Ovary (tissue), 9 donors: Measurements from ENCODE around the gene TRAF3IP1. TPM values are rescaled to one million over a fixed set of nuclear protein-coding genes. Genes with fewer than 3 reads are reported as not detected.

ENCODE experiments used
- DNase-seq, 5 donors: peaks; one replicate each; pipeline ENCODE4 v3.0.0-alpha.2; 2019 to 2020
- H3K27ac ChIP-seq, 2 donors: fragments of 200-600 bp; one replicate each; pipeline versions ENCODE4 v1.5.1 to v1.8.0; 2019 to 2022
- H3K27me3 ChIP-seq: fragments of 200-600 bp; one replicate; pipeline ENCODE4 v1.8.0; 2022
- H3K36me3 ChIP-seq: fragments of 200-600 bp; sonication (generic); one replicate; pipeline ENCODE4 v1.5.1; 2019
- H3K4me1 ChIP-seq: one replicate; pipeline ENCODE4 v1.8.1; 2013; ENCODE audit warnings: mild to moderate bottlenecking, moderate library complexity; ENCODE audit not compliant: insufficient read depth
- H3K4me3 ChIP-seq: fragments of 200-600 bp; sonication (generic); one replicate; pipeline ENCODE4 v1.5.1; 2017
- H3K9me3 ChIP-seq, 2 donors: fragments of 200-600 bp in 1 of 2; sonication (generic) in 1 of 2; one replicate each; pipeline versions ENCODE4 v1.5.1 to v1.8.1; 2013 to 2019; ENCODE audit warnings: mild to moderate bottlenecking in 1 of 2, moderate library complexity in 1 of 2
- CTCF ChIP-seq, 3 donors: fragments of 450-650 bp in 2 of 3; fragments of 200-600 bp in 1 of 3; IDR thresholded peaks; one replicate each; pipeline versions ENCODE4 v1.5.1 to v1.8.0; 2016 to 2022; ENCODE audit warnings: antibody characterized with exemption in 3 of 3, mild to moderate bottlenecking in 1 of 3
- EP300 ChIP-seq: sonication (generic); formaldehyde crosslinking; IDR thresholded peaks from one replicate; pipeline ENCODE4 v1.6.1; 2017; ENCODE audit warnings: antibody characterized with exemption
- POLR2A ChIP-seq: fragments of 450-650 bp; IDR thresholded peaks from one replicate; pipeline ENCODE4 v1.6.1; 2017; ENCODE audit warnings: antibody characterized with exemption, mild to moderate bottlenecking, moderate library complexity
- WGBS, 3 donors: extraction: QIAGEN DNeasy Blood & Tissue Kit in 1 of 3; methylation state at CpG; one replicate each; pipeline versions ENCODE4 v1.1.5 to v1.1.7; 2013 to 2017; 5-methylcytosine and 5-hydroxymethylcytosine counted together
- intact Hi-C, 4 donors: fragments of 100-400 bp; cut with DNase I; formaldehyde crosslinking; loops; one replicate each; pipeline versions ENCODE4 v1.11.0 to v1.15.1; 2022 to 2023
- polyA plus RNA-seq, 2 donors: library from polyadenylated mRNA; stranded (reverse); fragments of 200-250 nt in 1 of 2; fragments of 350-450 nt in 1 of 2; fragmentation: Illumina TruSeq in 1 of 2; extraction: RNeasy Lipid Tissue Mini Kit (QIAGEN cat#74804) in 1 of 2; gene quantifications; one replicate each; pipeline ENCODE4 v1.2.3, GENCODE V29; 2013 to 2014
- total RNA-seq, 7 donors: library from RNA; depleted of rRNA in 2 of 7; stranded (reverse); fragments of >200 nt in 2 of 7; fragmentation: NEBNext Ultra II Directional in 3 of 7; extraction: Animal tissue kit (Norgen Biotek cat#: 25700) in 3 of 7; gene quantifications; one replicate each; pipeline versions ENCODE4 v1.1.0 to v1.2.4, GENCODE V29; 2016 to 2023
- donor health status: DM: no; HTN: no; CAD: no; lungs with moderate emphysema.
- donor health status: DM: no; HTN: no; CAD: no.
- donor health status: Bipolar disorder and iron deficiency.
- donor health status: DM: yes; HTN: yes; CAD: no.
- donor health status: DM: no; HTN: no; CAD: no.
- donor health status: DM: yes; HTN: yes; CAD: no.

The TRAF3IP1 gene
- total and polyA plus RNA-seq, 9 donors = 7.0 to 29.2 (median 19.1) TPM

GRCh38 chr2:238431456-238431855 is 111.1 kb downstream of the TRAF3IP1 start:
- H3K4me3 ChIP-seq = no peak overlapping the region
- TF ChIP-seq CTCF (IDR thresholded peaks at IDR 0.05) (no peak), POLR2A (no peak), EP300 (no peak)
- no peaks in the 10 kb centered on the region for H3K9me3 ChIP-seq
- no peaks in the 10 kb centered on the region for H3K36me3 ChIP-seq
- H3K27me3 ChIP-seq = no peaks in the 10 kb centered on the region
- peaks cover 11% of the 10 kb centered on the region for H3K4me1 ChIP-seq
- WGBS, 3 donors = 40 to 72% (median 57%) methylated on average over 1 of the region's 1 CpG
- intact Hi-C loops = no loop called here
- H3K27ac ChIP-seq = no peak overlapping the region
- DNase-seq = no peak

GRCh38 chr2:238433300-238433915 is 113.1 kb downstream of the TRAF3IP1 start:
- Histone ChIP-seq H3K4me3 (no peak overlapping the region), H3K27me3 (no peaks in the 10 kb centered on the region), H3K9me3 (no peaks in the 10 kb centered on the region), H3K36me3 (no peaks in the 10 kb centered on the region), H3K4me1 (peaks cover 5% of the 10 kb centered on the region), H3K27ac (no peak overlapping the region)
- 91 to 92% (median 92%) methylated on average over 14 of the region's 14 CpGs for WGBS, 3 donors
- no peak for DNase-seq
- intact Hi-C loops = loop anchor here in 1 of 4 donors (2.0 kb wide), 1 partner anchor 25 kb away; no protein-coding TSS in a partner anchor
- no peak for TF ChIP-seq CTCF (IDR thresholded peaks at IDR 0.05)
- no peak for TF ChIP-seq EP300
- TF ChIP-seq POLR2A = no peak

GRCh38 chr2:238433941-238434845 is 113.9 kb downstream of the TRAF3IP1 start:
- 91 to 95% (median 93%) methylated on average over 13 of the region's 13 CpGs for WGBS, 3 donors
- H3K36me3 ChIP-seq = no peaks in the 10 kb centered on the region
- peaks cover 1% of the 10 kb centered on the region for H3K4me1 ChIP-seq
- intact Hi-C loops = loop anchor here in 1 of 4 donors (2.0 kb wide), 1 partner anchor 25 kb away; no protein-coding TSS in a partner anchor
- H3K27me3 ChIP-seq = no peaks in the 10 kb centered on the region
- H3K9me3 ChIP-seq = no peaks in the 10 kb centered on the region
- TF ChIP-seq EP300 = no peak
- no peak for TF ChIP-seq POLR2A
- no peak for TF ChIP-seq CTCF (IDR thresholded peaks at IDR 0.05)
- H3K4me3 ChIP-seq = no peak overlapping the region
- DNase-seq = no peak
- no peak overlapping the region for H3K27ac ChIP-seq

DNA sequence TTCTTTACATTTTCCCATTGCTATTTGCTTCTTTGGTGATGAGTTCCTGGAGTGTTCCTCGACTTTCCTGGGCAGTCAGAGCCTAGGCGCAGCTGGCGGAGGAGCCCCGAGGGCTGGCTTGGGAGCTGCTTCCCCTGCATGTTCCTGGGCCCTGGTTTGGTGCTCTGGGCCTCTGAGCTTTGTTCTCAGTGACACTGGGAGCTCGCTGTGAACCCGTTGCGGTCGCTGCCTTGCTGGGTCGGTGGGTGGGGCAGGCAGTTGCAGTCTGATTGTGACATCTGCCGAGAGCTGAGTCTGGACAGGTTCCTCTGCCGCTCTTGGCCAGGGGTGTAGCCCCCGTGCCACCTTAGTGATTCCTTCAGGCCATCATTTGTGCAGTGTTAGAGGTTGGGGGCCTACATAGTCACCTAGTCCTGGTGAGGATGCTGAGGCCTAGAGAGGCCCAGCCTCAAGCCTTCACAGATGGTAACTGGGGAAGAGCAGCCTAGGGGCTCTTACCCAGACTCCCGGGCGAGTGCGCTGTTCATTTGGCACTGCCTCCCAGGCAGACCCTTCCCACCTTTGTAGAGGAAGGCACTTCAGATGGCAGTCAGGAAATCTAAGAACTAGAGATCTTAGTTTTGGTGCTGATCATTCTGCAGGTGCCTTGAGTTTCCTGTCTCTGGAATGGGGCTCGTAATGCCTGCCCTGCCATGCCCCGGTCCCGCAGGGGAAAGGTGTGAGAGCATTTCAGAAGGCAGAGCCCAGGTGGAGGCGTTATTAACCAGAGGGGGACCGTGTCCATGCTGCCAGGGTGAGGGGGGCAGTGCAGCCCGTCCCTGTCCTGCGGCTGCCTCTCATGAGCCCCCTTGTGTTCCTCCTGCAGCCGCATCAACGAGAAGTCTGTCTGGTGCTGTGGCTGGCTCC is 114.8 kb downstream of the TRAF3IP1 start:
- no peak for DNase-seq
- Histone ChIP-seq H3K27me3 (no peaks in the 10 kb centered on the region), H3K36me3 (no peaks in the 10 kb centered on the region), H3K4me1 (peaks cover 3% of the 10 kb centered on the region), H3K27ac (no peak overlapping the region), H3K4me3 (no peak overlapping the region), H3K9me3 (no peaks in the 10 kb centered on the region)
- WGBS, 3 donors = 90 to 95% (median 92%) methylated on average over 24 of the region's 24 CpGs
- intact Hi-C loops = no loop called here
- TF ChIP-seq CTCF (IDR thresholded peaks at IDR 0.05) (no peak), POLR2A (no peak)
